ENCODE results near the gene RMND1. TPM values are rescaled to one million over a fixed set of nuclear protein-coding genes. Genes with fewer than 3 reads are reported as not detected.

The RMND1 gene
- total and polyA plus RNA-seq, 2 of the 13 experiments (the other 11 are each of a cell fraction or from before 2014, with no cell fraction given), result 34.0 to 72.5 TPM

- no TSS peak for BruUV-seq (replicated peaks)
- intact Hi-C loops (cut with micrococcal nuclease; ENCODE audit: unreplicated experiment), result no loop called here
- CTCF ChIA-PET (ENCODE audit: low intra/inter-chr PET ratio, low total read pairs), result no interaction called here
Observed at GRCh38 chr6:151477726-151478125, 25.8 kb upstream of the RMND1 start.

More at GRCh38 chr6:151477726-151478125, 25.8 kb upstream of the RMND1 start:
- Histone ChIP-seq H3K9me3 (ENCODE audit: low read length) (no peaks in the 10 kb centered on the region), H3K27me3 (ENCODE audit: control insufficient read depth in 1 of 2, insufficient read depth in 2 of 2, low read length in 2 of 2) (no peaks in the 10 kb centered on the region), H4K20me1 (ENCODE audit: insufficient read depth, low read length) (no peaks in the 10 kb centered on the region), H3K9ac (ENCODE audit: insufficient read depth, low read depth, low read length) (no peak overlapping the region), H3K4me3 (replicated peaks in 1 of 3; ENCODE audit: insufficient read depth in 1 of 3, low read depth in 2 of 3, low read length in 3 of 3) (no peak overlapping the region), H3K27ac (ENCODE audit: extremely low read length, insufficient read depth, low read length) (no peak overlapping the region), H3K4me1 (ENCODE audit: insufficient read depth, low read length) (peaks cover 21% of the 10 kb centered on the region), H2AFZ (ENCODE audit: low read length) (no peak overlapping the region), H3K36me3 (replicated peaks in 1 of 2; ENCODE audit: control insufficient read depth in 1 of 2, insufficient read depth in 2 of 2, low read length in 2 of 2) (no peaks in the 10 kb centered on the region), H3K79me2 (ENCODE audit: insufficient read depth, low read length) (no peaks in the 10 kb centered on the region), H3K4me2 (ENCODE audit: low read depth, low read length) (no peak overlapping the region)
- DNase-seq (ENCODE audit: low spot score), result no peak
- WGBS (ENCODE audit: low lambda C conversion rate), result 90% methylated on average over 12 of the region's 12 CpGs
- TF ChIP-seq SPEN (CRISPR knock-in tag; IDR thresholded peaks at IDR 0.05; ENCODE audit: low read depth), result no peak
- no peak for TF ChIP-seq ZBTB4 (CRISPR knock-in tag; IDR thresholded peaks at IDR 0.05; ENCODE audit: borderline replicate concordance)
- no peak for TF ChIP-seq ZKSCAN1 (IDR thresholded peaks at IDR 0.05; ENCODE audit: low read length)
- FAIRE-seq, result no peak
- in situ Hi-C loops (cut with HindIII; ENCODE audit: extremely low pct_ligation_motif_present, low pct_unique_long_range_greater_than_20kb), result loop anchor here (5.0 to 10.0 kb wide), 2 partner anchors 35 to 63 kb away; no protein-coding TSS in a partner anchor
- no peak for ATAC-seq
- POLR2A ChIA-PET, result no interaction called here

All from HepG2 (cell line).